Pancreas (tissue), 10 donors: Measurements from ENCODE around the gene SIK2. TPM values are rescaled to one million over a fixed set of nuclear protein-coding genes. Genes with fewer than 3 reads are reported as not detected.
A peak's percentile ranks its signal among the peaks of the same experiment; 100 is the strongest.

Experiments
- ATAC-seq, 4 donors: fragments of 200-7000 bp; cut with Tn5 transposase; one replicate each; pipeline versions ENCODE4 v1.8.0 to v1.9.1; 2020; ENCODE audit warnings: mild to moderate bottlenecking in 4 of 4, moderate library complexity in 4 of 4
- DNase-seq, 6 donors: peaks; one replicate each; pipeline ENCODE4 v3.0.0-alpha.2; 2020
- FAIRE-seq: peaks from 2 replicates; lab custom pipeline; 2012; peaks lifted over from hg19 to GRCh38; lab: Jason Lieb, UNC
- H3K27ac ChIP-seq, 4 donors: fragments of 200-600 bp; sonication (generic); 1 replicate in 3 of 4; 2 replicates in 1 of 4; pipeline versions ENCODE4 v1.5.0 to v1.8.0; 2020
- H3K27me3 ChIP-seq, 4 donors: fragments of 200-600 bp; one replicate each; pipeline ENCODE4 v1.8.0; 2021
- H3K36me3 ChIP-seq, 3 donors: fragments of 200-600 bp; sonication (generic) in 1 of 3; one replicate each; pipeline versions ENCODE4 v1.5.0 to v1.8.0; 2020 to 2021
- H3K4me1 ChIP-seq, 3 donors: fragments of 200-600 bp; one replicate each; pipeline ENCODE4 v1.8.0; 2021
- H3K4me3 ChIP-seq, 4 donors: fragments of 200-600 bp; sonication (generic) in 2 of 4; one replicate each; pipeline versions ENCODE4 v1.5.0 to v1.8.0; 2020 to 2021
- H3K9me3 ChIP-seq, 4 donors: fragments of 200-600 bp; one replicate each; pipeline ENCODE4 v1.8.0; 2021
- WGBS, 2 donors: extraction: QIAGEN DNeasy Blood & Tissue Kit; methylation state at CpG; one replicate each; pipeline ENCODE4 v1.1.7; 2013; 5-methylcytosine and 5-hydroxymethylcytosine counted together
- intact Hi-C, 3 donors: fragments of 100-400 bp; cut with DNase I; formaldehyde crosslinking; loops; one replicate each; pipeline versions ENCODE4 v1.11.1 to v1.14.2; 2022
- polyA plus RNA-seq, 2 donors: library from polyadenylated mRNA; stranded (reverse); fragments of 200-250 nt; gene quantifications; one replicate each; pipeline ENCODE4 v1.2.3, GENCODE V29; 2013
- total RNA-seq, 6 donors: library from RNA; stranded (reverse); fragmentation: NEBNext Ultra II Directional in 4 of 6; extraction: Animal tissue kit (Norgen Biotek cat#: 25700) in 4 of 6; gene quantifications; one replicate each; pipeline versions ENCODE4 v1.2.1 to v1.2.4, GENCODE V29; 2021 to 2023
- TF ChIP-seq, protein P1 (sequence below), 4 donors: fragments of 200-600 bp; sonication (generic) in 3 of 4; IDR thresholded peaks; one replicate each; pipeline versions ENCODE4 v1.5.0 to v1.8.0; 2021; ENCODE audit warnings: antibody characterized with exemption in 4 of 4
- donor health status: healthy with polysubstance abuse.
- donor health status: DM: no; HTN: no; CAD: no; lungs with moderate emphysema.
- donor health status: DM: no; HTN: no; CAD: no.
- donor health status: control.
- donor health status: control.
- donor health status: Bipolar disorder and iron deficiency.
- donor health status: DM: yes; HTN: yes; CAD: no.
- donor health status: DM: no; HTN: no; CAD: no.
- donor health status: DM: no; HTN: no; CAD: no.
- donor health status: DM: yes; HTN: yes; CAD: no.

SIK2 gene
- total and polyA plus RNA-seq, 8 donors = 4.7 to 24.7 (median 17.5) TPM

DNA sequence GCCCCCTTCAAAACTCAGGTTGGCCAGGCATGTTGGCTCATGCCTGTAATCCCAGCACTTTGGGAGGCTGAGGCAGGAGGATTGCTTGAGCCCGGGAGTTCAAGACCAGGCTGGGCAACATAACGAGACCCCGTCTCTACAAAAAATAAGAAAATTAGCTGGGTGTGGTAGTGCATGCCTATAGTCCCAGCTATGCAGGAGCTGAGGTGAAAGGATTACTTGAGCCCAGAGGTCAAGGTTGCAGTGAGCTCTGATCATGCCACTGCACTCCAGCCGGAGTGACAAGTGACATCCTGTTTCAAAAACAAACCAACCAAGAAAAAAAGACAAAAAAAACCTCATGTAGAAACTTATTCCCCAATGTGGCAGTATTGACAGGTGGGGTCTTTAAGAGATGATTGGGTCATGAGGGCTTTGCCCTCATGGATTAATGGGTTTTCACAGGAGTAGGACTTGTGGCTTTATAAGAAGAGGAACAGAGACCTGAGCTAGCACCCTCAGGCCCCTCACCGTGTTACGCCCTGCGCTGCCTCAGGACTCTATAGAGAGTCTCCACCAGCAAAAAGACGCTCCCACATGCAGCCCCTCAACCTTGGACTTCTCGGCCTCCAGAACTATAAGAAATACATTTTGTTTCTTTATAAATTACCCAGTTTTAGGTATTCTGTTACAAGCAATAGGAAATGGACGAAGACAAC, 39.4 kb upstream of the SIK2 start:
- 77 to 87% methylated on average over 10 of the region's 10 CpGs for WGBS, 2 donors
- no peaks in the 10 kb centered on the region for H3K9me3 ChIP-seq
- H3K27ac ChIP-seq = no peak overlapping the region
- no peak overlapping the region for H3K4me3 ChIP-seq
- intact Hi-C loops = loop anchor here in 1 of 3 donors (10.0 kb wide), 1 partner anchor 282 kb away; no protein-coding TSS in a partner anchor
- no peak for FAIRE-seq
- no peak for DNase-seq
- TF ChIP-seq, protein P1, sequence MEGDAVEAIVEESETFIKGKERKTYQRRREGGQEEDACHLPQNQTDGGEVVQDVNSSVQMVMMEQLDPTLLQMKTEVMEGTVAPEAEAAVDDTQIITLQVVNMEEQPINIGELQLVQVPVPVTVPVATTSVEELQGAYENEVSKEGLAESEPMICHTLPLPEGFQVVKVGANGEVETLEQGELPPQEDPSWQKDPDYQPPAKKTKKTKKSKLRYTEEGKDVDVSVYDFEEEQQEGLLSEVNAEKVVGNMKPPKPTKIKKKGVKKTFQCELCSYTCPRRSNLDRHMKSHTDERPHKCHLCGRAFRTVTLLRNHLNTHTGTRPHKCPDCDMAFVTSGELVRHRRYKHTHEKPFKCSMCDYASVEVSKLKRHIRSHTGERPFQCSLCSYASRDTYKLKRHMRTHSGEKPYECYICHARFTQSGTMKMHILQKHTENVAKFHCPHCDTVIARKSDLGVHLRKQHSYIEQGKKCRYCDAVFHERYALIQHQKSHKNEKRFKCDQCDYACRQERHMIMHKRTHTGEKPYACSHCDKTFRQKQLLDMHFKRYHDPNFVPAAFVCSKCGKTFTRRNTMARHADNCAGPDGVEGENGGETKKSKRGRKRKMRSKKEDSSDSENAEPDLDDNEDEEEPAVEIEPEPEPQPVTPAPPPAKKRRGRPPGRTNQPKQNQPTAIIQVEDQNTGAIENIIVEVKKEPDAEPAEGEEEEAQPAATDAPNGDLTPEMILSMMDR (IDR thresholded peaks at IDR 0.05) = no peak
- no peaks in the 10 kb centered on the region for H3K36me3 ChIP-seq
- ATAC-seq = no peak
- no peaks in the 10 kb centered on the region for H3K27me3 ChIP-seq
- peaks cover 0 to 3% (median 0%) of the 10 kb centered on the region in 3 donors for H3K4me1 ChIP-seq

DNA sequence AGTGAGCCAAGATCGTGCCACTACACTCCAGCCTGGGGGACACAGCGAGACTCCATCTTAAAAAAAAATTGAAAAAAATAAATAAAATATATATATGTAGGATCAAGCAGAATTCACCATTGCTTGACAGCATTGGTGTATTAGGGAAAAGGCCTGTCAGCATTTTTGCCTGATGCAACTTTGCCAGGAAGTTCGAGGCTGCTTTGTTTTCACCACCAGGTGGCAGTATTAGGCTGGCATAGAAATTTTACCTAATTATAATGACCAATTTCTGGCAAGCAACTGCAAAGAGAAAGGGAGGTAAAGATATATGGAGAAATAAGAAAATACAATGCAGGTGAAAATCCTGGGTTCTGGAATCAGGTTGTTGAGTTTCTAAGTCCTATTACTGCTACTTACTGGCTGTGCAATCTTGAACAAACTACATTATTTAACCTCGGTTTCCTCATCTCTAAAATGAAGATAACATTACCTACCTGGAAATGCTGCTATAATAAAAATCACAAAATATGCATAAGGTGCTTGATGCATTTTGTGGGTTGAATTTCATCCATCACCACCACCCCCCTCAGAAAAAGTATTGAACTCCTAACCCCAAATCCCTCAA, 37.0 kb upstream of the SIK2 start:
- intact Hi-C loops = loop anchor here in 1 of 3 donors (10.0 kb wide), 1 partner anchor 280 kb away; no protein-coding TSS in a partner anchor
- peak; percentile 62 to 82 (median 82) for ATAC-seq
- no peaks in the 10 kb centered on the region for H3K27me3 ChIP-seq

DNA sequence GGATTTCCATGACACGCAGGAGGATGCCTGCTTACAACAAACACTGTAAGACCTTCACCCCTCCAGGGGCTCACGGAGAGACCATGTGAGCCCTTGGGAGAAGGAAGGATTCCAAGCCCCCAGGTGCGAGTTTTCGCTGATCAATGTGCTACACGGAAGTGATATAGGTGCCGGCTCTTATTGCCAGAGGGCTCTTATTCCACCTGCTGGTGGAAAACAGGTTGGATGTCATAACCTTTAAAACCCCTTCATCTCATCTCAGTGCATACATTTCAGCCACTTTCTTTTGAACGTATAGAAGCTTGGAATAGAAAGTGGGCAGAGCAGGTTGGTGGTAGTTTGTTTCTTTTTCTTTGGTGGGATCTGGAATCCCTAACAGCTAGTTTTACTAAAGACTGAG, 35.9 kb upstream of the SIK2 start:
- Histone ChIP-seq H3K4me3 (no peak overlapping the region), H3K27me3 (no peaks in the 10 kb centered on the region), H3K36me3 (no peaks in the 10 kb centered on the region), H3K4me1 (peaks cover 0 to 2% (median 0%) of the 10 kb centered on the region in 3 donors), H3K27ac (no peak overlapping the region), H3K9me3 (no peaks in the 10 kb centered on the region)
- 47% methylated on average over 7 of the region's 7 CpGs for WGBS, 2 donors
- intact Hi-C loops = loop anchor here in 1 of 3 donors (10.0 kb wide), 1 partner anchor 278 kb away; no protein-coding TSS in a partner anchor
- peak in 1 of 6 donors; percentile 22 for DNase-seq
- FAIRE-seq = no peak
- TF ChIP-seq, protein P1 (IDR thresholded peaks at IDR 0.05) = no peak
- ATAC-seq = peak in 3 of 4 donors; percentile 37 to 47 (median 40)

More for the DNA sequence above, 37.0 kb upstream of the SIK2 start:
- Histone ChIP-seq H3K36me3 (no peaks in the 10 kb centered on the region), H3K4me1 (peaks cover 0 to 3% (median 0%) of the 10 kb centered on the region in 3 donors), H3K9me3 (no peaks in the 10 kb centered on the region), H3K27ac (no peak overlapping the region), H3K4me3 (no peak overlapping the region)
- DNase-seq (peak in 4 of 6 donors; percentile 43 to 76 (median 52)), FAIRE-seq (peak; percentile 93)
- TF ChIP-seq, protein P1 (IDR thresholded peaks at IDR 0.05) = peak; percentile 83 to 89 (median 88)
- WGBS, 2 donors = 58 to 62% methylated on average over 4 of the region's 4 CpGs

DNA sequence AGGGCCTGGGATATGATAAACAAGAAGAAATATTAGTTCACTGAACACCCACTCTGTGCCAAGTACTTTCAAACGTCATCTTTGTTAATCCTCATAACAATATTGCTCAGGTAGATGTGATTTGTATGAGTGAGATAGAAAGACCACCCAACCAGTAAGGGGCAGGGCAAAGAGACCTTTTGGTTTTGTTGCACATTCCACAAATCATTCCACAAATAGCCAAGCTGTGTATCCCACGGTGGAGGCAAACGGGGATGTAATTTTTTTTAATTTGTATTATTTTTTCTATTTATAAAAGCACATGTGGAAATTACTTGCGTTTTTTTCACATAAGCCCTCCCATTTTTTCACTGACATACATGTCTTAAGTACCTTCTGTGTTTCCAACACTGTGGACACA, 32.8 kb upstream of the SIK2 start:
- FAIRE-seq (no peak), ATAC-seq (no peak), DNase-seq (no peak)
- intact Hi-C loops = loop anchor here in 1 of 3 donors (10.0 kb wide), 1 partner anchor 275 kb away; no protein-coding TSS in a partner anchor
- WGBS, 2 donors = 58 to 69% methylated on average over 4 of the region's 4 CpGs
- H3K4me1 ChIP-seq = peaks cover 0 to 4% (median 0%) of the 10 kb centered on the region in 3 donors
- H3K4me3 ChIP-seq = no peak overlapping the region
- TF ChIP-seq, protein P1 (IDR thresholded peaks at IDR 0.05) = no peak
- H3K9me3 ChIP-seq = no peaks in the 10 kb centered on the region
- H3K27me3 ChIP-seq = no peaks in the 10 kb centered on the region
- H3K36me3 ChIP-seq = no peaks in the 10 kb centered on the region
- no peak overlapping the region for H3K27ac ChIP-seq
